Fibroblast of peridontal ligament (primary cell): Measurements from ENCODE around the gene KIF26B.
"Not testable (repeated sequence)": the region's sequence is repeated elsewhere in the genome, so short reads cannot be mapped to it uniquely, and the experiment has no call there.

Experiments used
- DNase-seq: peaks from one replicate; pipeline ENCODE4 v3.0.0-alpha.2; 2010; ENCODE audit errors: extremely low read depth

The KIF26B gene

DNA sequence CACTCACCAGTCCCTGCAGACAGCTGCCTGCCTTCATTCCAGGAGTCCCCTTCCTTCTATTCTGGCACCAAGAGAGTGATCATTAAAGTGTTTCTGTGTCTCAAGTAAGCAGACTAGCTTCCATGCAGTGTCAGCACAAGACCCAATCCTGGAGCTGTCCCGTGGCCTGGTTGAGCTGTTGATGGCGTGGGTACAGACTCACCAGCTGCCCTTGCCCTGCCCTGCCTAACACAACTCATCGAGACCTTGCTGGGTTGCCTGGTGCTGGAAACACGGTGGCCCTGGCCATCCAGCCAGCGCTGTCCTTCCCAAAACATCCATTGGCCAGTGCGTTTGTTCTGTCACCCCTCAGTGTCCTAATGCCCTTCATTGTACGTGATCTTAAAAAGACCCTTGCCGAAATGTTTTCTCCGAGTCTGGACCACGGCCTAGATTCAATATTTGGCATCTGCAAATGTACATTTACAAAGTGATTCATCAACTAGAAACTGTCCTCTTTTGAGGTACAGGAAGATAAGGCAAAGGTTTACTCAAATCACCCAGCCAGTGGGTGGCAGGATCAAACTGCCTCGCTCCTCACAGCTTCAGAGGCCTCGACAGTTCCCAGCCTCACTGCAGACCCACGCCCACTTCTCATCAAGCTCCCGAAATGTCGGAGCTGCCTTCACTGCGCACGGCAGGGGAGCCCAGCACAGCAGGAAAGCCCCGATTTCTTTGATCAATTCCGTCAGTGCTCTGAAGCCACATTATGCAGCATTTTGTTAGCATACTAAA, 494.2 kb downstream of the KIF26B start:
- DNase-seq, result no peak

DNA sequence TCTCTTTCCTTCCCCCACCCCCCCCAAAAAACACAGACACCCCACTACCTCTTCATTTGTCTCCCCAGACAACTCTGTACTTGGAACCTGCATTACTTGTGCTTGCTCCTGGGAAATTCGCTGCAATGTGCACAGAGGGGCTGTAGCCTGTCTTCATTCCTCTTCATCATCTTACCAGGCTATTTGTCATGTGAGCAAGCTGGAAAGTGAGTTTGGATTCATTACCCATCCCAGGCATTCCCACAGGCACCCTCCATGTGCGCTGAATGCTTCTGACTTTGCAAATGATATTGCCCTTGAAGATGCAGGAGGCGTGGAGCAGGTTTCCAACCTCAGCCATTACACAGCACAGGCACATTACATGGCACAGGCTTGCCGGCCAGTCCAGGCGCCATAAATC, 494.9 kb downstream of the KIF26B start:
- DNase-seq, result no peak

DNA sequence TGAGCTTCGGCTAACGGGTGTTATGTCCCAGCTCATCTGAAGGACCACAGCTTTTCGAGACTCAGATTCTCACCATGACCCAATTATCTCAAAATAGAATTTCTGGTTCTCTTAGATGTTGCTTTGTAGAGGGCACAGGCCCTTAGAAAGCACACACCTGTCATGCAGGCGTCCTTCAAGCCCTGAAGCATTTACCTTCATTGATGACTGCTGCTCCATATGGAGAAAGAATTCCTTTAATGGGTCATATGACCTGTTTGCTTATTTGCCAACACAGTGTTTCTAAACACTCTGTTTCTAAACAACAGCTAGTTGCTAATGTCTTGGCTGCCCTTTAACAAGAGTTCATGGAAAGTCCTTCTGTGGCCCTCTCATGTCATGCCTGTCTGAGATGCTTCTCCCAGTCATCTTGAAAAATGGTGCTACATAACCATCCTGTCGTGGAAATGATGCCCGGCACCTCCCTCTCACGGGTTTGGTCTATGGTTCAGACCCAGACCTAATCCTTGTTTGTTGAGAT, 495.7 kb downstream of the KIF26B start:
- no peak for DNase-seq

DNA sequence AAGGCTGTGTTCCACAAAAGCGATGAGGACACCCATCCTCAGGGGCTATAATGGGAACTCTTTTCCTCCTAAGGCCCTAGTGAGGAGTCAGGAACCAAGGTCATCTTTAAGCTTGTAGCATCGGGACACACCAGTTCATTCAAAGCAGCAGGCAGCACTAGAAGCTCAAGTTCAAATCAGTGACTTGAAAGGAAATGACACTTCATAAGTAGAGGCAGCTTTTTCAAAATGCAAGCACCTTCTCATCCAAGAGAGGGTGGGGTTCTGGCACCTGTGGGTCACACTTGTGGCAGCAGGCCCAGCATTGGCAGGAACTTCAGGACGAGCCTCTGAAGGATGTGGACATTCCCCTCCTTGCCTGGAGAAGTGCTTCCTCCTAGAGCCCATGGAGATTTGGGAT, 496.3 kb downstream of the KIF26B start:
- no peak for DNase-seq

DNA sequence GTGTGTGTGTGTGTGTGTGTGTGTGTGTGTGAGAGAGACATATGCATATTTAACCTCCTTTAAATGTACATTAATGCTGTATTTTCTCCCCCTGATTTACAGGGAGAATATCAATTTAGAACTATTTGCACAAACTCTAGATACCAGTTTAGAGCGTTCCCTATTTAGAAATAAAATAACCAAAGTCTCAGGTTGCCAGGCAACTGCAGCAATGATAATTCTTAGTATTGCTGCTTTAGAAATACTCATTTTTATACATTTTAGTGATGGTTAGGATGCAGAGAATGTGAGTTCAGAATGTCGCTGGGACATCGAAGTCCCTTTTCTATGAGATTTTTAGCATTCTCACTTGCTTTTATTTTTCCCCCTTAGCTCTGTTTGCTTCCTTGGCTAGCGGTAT, 497.3 kb downstream of the KIF26B start:
- DNase-seq, result no peak

DNA sequence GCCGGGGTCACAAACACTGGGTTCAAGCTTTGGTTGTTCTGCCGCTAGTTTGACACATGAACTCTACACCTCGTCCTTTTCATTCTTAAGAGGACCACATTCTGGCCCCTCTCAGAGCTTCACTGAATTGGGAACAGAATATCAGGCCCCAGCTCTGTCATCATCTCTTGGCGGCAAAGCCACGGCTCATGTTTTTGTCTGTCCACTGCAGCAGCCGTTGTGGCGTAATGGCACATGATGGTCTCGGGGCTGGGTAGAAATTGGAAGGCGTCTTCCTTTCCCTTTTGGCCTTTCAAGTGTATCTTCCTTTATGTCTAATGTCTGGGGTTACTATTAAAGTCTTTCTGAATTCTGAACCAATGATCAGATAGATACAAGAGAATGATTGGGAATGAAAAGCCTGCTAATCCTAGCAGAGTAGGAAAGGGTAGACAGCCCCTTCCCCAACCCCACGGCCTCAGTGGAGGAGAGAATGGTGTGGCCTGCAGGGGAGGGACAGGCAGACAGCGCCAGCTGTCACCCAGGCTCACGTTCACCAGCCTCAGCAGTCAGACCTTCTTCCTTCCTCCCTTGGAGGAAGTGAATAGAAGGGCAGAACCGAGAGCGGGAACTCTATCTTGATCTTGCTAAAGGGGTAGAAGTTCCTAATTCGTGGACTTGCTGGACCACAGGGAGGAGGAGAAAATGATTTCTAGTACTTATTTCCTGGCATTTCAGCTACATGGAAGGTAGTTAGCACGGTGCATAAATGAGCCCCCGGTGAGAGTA, 498.1 kb downstream of the KIF26B start:
- no peak for DNase-seq

DNA sequence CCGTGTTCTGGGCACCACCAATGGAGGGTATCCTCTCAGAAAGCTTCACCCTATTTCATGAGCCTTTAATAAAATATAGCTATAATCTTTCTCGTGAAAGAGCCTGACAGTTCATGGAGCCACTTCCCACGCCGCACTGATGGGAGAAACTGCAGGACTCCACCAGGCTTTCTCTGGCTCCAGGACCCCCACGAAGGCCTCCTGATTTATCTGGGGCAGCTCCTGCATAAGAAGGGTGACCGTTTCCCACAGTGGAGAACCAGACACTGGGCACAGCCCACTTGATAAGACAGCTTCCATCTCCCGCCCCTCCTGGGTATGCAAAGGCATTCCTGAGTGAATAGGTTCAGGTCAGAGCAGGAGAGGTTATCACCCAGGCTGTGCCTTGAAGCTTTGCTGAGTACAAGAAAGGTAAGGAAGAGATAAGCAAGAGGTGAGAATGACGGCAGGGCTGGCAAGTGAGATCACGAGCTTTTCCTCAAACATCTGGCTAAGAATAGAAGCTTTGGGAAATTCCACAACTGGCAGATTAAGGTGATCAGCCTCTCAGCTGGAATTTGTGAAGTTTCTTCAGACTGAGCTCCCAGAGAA, 499.8 kb downstream of the KIF26B start:
- no peak for DNase-seq

DNA sequence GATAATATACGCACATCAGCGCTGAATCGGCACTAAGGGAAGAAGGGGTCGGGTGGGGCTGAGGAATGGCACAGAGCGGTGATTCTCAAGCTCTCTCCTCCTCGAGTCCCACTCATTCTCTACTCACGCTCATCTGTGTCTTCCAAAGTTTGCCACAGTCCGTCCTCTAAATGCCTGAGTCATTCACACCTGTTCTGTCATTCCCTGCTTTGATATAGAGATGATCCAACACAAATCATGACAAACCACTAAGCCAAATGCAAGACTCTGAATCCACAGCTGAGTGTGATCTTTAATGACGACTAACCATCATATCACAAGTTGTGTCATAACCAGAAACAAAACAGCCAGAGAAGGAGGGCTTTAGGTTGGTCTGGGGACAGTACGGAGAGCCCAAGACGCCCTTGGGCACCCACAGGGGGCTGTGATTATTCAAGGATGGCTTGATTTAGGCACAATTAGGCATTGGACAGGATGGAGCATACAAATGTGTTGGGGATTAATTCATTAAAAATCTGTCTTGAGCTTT, 501.5 kb downstream of the KIF26B start:
- DNase-seq, result no peak

DNA sequence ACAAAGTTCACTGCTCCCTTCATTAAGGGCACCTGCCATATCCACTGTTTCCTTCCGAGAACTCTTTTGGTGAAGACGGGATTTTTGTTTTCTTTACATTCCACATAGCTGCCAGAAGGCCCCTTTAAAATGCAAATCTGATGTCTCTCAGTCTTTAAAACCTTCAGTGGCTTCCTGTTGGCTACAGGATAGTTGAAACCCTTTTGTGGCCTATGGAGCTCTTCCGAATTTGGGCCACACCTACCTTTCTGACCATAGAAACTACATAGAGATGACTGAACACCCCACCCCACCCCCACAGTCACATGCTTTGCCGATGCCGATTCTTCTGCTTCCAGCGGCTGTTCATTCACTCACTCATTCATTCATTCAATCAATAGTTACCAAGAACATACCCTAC, 502.6 kb downstream of the KIF26B start:
- no peak for DNase-seq

DNA sequence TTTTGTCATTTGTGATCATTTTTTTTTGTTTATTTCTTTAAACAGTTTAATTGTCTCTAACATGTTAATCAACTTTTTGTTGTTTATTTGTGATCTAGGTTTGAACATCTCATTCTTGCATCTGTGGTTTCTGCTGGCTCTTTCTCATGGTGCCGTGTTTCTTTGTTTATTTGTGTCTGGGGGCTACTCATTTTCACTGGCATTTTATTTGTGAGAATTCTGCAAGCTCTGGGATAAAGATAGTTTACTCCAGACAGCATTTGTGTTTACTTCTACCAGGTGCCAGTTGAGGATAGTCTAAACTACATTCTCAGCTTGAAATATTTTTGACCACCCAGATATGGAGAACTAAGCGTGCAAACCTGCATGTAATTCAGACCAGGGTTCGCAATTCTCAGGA, 508.6 kb downstream of the KIF26B start:
- DNase-seq, result no peak

DNA sequence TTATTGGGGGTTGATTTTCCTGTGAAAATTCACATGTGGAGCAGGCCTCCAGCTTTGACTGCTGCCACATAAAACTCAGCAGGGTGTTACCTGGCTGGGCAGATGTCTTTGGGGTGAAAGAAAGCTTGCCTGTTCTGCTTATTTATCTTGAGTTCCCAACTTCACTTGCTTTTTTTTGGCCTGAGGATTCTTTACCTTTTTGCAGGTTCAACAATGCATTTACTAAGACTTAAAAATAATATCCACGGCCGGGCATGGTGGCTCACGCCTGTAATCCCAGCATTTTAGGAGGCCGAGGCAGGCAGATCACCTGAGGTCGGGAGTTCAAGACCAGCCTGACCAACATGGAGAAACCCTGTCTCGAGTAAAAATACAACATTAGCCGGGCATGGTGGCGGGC, 509.1 kb downstream of the KIF26B start:
- no peak for DNase-seq

DNA sequence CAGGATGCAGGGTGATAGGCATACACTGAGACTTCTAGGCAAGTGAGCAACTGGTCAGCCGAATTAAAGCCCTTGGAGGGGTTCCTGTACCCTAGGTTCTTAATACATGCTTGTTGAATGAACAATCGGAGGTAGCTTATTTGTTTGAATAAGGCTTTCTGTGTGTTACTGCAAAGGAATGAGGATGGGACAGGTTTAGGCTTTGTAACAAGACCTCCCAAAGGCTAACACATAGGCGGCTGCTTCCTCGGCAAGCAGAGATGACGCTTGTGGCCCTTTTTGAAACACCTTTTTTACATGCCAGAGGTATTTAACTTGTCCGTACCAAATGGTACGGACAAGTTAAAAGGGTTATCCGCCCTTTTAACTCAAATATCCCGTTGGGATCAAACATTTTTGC, 511.6 kb downstream of the KIF26B start:
- no peak for DNase-seq

DNA sequence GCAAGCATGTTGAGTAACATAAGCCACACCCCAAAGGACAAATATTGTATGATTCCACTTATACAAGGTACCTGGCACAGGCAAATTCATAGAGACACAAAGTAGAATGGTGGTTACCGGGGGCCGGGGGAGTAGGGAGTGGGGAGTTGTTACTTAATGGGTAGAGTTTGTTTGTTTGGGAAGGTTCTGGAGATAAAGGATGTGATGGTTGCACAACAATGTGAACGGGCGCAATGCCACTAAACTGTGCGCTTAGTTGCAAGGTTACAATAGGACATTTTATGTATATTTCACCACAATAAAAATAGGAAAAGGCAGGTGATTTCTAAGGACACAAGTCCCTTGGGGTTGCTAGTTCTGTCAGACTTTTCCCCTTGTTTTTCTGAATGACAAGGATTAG, 516.6 kb downstream of the KIF26B start:
- no peak for DNase-seq

DNA sequence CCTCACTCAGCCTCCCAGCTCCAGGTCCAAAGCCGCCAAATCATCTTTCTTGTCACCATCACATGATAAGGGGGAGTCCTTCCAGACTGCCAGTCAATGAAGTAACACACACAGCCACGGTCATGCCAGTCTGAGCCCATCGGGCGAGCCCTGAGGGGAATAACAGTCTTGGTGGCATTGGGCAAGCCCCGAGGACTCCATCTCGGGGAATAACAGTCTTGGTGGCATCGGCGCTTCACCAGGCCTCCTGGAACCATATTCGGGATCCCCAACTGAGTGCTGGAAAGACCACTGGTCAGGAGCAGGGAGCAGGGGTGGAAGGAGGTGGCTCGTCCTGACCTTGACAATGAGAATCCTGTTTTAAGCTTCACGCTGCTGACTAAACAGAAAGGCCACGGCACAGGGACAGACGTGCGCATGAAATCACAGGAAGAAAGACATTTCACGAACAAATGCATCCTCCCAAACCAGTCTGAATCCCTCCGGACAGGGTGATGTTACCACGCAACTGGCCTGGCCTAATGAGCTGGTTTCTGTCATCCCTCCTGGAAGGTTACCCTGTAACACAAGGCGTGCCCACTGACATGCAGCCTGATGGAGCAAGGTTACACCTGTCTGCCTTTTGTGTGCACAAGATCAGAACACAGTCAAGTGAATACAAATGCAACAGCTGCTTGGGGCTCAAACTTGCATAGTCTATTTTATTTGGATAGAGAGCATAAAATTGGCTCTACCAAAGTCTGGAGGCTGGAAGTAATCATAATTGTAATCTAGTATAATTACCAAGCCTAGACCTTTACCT, 517.4 kb downstream of the KIF26B start:
- no peak for DNase-seq

DNA sequence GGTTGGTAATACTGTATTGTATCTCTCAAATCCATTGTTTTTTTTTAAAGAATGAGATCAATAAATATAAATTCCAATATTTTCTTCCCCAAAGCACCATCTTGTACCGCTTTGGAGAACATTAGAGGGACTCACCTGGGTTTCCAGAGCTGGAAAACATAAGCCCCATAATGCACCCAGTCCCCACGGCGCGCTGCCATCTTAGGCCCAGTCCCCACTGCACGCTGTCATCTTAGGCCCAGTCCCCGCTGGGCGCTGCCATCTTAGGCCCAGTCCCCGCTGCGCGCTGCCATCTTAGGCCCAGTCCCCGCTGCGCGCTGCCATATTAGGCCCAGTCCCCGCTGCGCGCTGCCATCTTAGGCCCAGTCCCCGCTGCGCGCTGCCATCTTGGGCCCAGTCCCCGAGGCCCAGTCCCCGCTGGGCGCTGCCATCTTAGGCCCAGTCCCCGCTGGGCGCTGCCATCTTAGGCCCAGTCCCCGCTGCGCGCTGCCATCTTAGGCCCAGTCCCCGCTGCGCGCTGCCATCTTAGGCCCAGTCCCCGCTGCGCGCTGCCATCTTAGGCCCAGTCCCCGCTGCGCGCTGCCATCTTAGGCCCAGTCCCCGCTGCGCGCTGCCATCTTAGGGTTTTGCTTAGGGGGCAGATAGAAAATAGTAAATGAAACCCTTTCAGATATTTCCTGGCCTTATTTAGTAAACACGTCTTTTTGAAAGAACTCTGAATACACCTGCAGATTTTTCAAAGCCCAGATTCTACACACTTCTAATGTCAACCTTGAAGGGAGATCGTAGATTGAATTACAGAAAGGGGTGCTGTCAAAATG, 518.3 kb downstream of the KIF26B start:
- DNase-seq, result not testable (repeated sequence)

DNA sequence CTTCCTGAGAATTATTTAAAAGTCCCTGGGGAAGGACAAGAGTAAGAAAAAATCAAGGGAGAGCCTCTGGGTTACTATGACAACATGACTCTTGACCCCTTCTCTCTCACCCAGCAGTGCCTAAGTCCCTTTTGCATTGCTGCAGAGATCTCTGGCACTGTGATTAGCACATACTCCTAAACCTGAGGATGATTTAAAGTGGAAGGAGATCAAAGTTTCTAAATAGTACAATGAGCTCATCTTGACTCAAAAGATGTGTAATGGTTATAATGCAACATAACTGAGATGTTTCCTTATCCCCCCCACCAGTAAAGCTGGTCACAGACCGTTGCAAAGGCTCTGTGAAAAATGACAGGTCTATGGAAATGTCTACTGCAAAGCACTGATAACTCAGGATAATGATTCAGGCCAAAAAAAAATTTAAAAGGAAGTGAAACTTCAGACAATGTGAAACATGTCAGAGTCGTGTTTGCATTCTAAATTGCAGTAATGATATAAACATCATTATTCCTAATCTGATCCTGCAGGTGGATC, 519.2 kb downstream of the KIF26B start:
- DNase-seq, result peak; percentile 34

DNA sequence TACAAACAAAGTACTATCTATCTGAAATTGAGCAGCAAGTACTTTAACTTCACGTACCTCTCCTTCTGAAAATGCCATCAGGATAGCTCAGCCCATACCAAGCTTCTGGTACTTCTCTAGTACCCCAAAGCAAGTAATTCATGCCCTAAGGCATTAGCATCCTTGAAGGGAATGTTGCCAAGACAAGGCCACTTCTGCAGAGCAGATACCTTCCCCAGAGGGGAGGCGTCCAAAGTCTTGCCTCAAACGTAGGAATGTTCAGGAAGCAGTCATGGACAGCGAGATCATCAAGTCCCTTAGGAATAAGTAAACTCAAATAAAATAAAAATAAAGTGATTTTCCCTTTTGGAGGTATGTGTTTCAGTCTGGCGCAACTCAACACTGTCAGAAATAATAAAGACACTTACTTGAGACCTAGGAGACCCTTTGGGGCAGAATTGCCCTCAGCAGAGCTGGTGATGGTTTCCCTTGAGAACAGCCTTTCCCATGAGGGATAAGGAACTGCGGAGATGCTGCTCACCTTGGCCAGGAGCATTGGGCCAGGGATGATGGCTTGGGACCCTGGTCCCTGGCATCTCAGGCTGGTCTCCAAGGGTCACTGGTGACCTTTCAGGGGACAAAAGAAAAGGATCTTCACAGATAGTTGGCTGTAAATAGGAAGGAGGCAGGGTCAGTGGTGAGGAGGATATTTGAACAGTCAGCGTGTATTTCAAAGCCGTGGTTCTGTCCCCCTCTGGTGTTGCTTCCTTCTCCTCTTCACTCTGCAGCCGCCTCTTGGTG, 522.9 kb downstream of the KIF26B start:
- peak; percentile 22 for DNase-seq

DNA sequence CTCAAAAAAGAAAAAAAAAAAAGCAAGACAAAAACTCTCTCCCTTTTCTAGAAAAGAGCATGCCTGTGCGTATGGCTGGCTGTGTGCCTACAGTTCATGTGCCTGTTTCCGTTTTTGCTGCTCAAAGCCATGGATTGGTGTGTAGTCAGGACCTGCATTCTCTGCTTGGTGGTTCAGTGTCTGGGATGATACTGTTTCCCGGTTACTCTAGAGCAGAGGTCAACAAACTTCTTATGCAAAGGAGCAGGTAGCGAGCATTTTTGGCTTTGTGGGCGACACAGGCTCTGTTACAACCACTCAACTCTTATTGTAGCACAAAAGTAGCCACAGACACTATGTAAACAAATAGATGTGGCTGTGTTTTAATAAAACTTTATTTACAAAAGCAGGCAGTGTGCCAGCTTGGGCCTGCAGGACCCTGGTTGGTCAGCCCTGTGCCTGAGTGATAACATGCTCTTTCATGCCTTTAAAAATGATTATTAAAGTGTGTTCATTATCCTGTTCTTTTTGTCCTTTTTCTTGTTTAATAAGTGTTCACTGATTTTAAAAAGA, 524.2 kb downstream of the KIF26B start:
- no peak for DNase-seq
